Lower leg skin (tissue), 3 donors: Measurements from ENCODE around the gene RCAN2.

Experiments used
- POLR2A ChIP-seq, 2 donors: fragments of 450-650 bp; IDR thresholded peaks; one replicate each; pipeline ENCODE4 v1.6.1; 2016 to 2017; ENCODE audit warnings: antibody characterized with exemption in 2 of 2, mild to moderate bottlenecking in 1 of 2, moderate library complexity in 1 of 2
- TF ChIP-seq, protein P1 (sequence below), 3 donors: fragments of 450-650 bp; IDR thresholded peaks; one replicate each; pipeline ENCODE4 v1.5.1; 2016; ENCODE audit warnings: antibody characterized with exemption in 3 of 3, mild to moderate bottlenecking in 3 of 3, moderate library complexity in 2 of 3

DNA sequence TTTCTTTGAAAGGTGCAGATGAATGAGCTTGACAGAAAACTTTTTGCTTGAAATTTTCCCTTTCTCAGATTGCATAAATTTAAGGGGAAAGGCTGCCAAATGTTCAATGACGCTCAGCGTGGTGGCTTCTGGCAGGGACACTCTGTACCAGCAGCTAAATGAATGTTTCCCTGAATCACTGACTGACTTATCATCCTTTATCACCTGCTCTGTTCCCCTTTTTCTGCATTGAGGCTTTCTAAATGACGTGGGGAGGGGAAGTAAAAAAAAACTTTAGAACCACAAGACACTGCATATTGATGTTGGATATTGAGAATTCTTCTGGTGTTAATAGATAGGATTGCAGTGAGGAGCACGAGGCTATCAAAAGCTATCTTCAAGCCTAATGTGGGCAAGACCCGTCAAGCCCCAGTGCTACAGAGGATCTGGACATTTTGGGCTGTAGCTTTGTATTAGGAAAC lies 273.5 kb downstream of the RCAN2 start:
- TF ChIP-seq POLR2A (IDR thresholded peaks at IDR 0.05): no peak
- TF ChIP-seq, protein P1, sequence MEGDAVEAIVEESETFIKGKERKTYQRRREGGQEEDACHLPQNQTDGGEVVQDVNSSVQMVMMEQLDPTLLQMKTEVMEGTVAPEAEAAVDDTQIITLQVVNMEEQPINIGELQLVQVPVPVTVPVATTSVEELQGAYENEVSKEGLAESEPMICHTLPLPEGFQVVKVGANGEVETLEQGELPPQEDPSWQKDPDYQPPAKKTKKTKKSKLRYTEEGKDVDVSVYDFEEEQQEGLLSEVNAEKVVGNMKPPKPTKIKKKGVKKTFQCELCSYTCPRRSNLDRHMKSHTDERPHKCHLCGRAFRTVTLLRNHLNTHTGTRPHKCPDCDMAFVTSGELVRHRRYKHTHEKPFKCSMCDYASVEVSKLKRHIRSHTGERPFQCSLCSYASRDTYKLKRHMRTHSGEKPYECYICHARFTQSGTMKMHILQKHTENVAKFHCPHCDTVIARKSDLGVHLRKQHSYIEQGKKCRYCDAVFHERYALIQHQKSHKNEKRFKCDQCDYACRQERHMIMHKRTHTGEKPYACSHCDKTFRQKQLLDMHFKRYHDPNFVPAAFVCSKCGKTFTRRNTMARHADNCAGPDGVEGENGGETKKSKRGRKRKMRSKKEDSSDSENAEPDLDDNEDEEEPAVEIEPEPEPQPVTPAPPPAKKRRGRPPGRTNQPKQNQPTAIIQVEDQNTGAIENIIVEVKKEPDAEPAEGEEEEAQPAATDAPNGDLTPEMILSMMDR (IDR thresholded peaks at IDR 0.05): no peak
